GM12865 (cell line): ENCODE measurements around the gene CROCC.
"Not testable (repeated sequence)": the region's sequence is repeated elsewhere in the genome, so short reads cannot be mapped to it uniquely, and the experiment has no call there.

Experiments
- DNase-seq: peaks from one replicate; pipeline ENCODE4 v3.0.0; 2010; ENCODE audit warnings: low read depth
- H3K4me3 ChIP-seq: 2 replicates; pipeline ENCODE4 v1.5.1; 2011; ENCODE audit warnings: mild to moderate bottlenecking, low read depth, low read length, control low read depth
- TF ChIP-seq, protein P1 (sequence below): IDR thresholded peaks from 2 replicates; pipeline ENCODE4 v1.5.1; 2011; ENCODE audit warnings: low read length, control low read depth, low read depth, inconsistent platforms; ENCODE audit not compliant: insufficient read depth; ENCODE audit errors: missing control alignments

The CROCC gene

DNA sequence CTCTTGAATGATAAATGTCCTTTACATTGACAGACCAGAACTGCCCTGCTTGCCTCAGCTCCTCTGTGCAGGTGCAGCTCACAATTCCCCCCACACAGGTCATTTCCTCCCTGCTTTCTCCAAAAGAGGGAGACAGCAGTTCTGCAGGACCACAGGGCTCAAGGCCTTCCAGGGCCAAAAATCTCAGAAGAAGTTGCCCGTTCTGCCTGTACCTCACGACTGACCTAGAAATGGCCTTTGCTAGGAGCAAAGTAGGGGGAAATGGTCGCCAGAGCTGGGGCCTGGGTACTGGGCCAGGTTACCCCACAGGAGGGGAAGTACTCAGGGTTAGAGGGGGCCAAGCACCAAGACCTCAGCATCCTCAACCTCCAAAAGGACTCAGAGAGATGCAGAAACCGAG, 14.9 kb upstream of the CROCC start:
- no peak for DNase-seq
- H3K4me3 ChIP-seq: no peak overlapping the region
- TF ChIP-seq, protein P1, sequence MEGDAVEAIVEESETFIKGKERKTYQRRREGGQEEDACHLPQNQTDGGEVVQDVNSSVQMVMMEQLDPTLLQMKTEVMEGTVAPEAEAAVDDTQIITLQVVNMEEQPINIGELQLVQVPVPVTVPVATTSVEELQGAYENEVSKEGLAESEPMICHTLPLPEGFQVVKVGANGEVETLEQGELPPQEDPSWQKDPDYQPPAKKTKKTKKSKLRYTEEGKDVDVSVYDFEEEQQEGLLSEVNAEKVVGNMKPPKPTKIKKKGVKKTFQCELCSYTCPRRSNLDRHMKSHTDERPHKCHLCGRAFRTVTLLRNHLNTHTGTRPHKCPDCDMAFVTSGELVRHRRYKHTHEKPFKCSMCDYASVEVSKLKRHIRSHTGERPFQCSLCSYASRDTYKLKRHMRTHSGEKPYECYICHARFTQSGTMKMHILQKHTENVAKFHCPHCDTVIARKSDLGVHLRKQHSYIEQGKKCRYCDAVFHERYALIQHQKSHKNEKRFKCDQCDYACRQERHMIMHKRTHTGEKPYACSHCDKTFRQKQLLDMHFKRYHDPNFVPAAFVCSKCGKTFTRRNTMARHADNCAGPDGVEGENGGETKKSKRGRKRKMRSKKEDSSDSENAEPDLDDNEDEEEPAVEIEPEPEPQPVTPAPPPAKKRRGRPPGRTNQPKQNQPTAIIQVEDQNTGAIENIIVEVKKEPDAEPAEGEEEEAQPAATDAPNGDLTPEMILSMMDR: no peak

DNA sequence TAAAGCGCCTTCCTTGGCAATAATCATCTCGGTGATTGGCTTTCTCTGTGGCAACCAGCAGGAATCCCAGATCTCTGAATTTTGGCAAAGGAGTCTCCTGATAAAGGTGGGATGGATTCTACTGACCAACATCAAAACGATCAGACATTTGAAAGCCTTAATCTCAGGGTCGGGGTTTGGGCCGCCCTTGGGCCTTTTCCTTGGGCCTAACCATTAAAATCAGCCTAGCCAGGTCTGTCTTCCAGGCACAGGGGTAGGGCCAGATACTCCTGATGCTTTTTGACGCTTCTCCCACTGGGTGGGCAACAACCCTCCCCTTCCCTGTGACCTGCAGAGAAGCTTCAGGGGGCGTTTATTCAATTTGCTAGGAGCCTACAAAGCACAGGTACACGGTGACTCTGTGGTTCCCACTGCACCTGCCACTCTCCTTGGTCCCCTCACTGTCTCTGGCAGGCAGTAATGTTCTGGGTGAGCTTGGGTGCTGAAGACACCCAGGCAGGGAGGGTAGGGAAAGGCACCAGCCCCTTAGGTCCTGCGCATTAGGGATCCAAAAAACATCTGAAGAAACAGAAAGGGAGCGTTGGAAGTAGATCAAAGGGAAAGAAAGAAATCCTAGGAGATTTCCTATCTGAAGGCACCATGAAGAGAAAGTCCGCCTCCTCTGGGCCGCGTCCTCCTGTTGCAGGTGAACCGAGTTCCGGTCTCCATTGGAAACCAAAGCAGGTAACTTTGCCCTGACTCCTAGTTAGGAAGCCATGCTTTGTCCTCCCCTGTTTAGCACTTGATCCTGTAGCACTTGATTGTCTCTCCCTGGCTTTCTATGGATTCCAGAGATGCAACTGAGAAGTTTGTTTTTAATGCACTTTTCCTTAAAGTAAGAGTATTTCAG, 13.6 kb upstream of the CROCC start:
- TF ChIP-seq, protein P1: no peak
- no peak for DNase-seq
- no peak overlapping the region for H3K4me3 ChIP-seq

DNA sequence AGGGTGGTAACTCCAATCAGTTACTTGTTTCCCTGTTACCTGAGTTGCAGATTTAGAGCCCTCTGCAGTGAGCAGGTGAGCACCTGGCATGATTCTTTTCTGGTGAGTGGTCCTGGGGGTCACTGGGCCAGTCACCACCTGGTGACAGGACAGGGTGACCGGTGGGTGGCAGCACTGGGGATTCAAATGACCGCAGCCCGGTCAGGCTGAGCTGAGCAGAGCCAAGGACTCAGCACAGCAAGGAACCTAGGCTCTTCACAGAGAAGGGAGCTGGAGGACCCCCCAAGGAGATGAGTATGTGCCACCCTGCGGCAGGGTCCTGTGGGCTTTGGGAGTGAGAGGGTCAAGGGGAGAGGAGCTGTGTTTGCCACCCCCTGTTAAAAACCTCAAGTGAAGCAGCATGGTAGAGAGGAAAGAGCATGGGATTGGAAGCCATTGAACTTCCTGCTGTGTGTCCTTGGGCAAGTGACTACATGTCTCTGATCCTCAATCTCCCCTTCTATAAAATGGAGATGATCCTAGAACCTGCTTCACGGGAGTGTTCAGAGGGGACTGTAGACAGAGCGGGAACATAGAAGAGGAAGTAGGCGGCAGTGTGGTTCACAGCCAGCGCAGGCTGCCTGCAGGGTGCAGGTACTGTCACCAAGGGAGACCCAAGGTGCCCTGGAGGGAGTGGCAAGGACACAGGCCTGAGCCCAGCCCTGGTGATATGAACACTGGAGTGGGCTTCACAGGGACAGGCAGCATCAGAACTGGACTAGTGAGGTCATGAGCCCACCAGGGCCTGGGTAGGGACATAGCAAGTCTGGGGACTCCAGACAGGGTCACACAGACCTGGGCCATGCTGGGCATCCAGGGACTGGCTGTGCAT, 9.6 kb upstream of the CROCC start:
- not testable (repeated sequence) for H3K4me3 ChIP-seq, DNase-seq

DNA sequence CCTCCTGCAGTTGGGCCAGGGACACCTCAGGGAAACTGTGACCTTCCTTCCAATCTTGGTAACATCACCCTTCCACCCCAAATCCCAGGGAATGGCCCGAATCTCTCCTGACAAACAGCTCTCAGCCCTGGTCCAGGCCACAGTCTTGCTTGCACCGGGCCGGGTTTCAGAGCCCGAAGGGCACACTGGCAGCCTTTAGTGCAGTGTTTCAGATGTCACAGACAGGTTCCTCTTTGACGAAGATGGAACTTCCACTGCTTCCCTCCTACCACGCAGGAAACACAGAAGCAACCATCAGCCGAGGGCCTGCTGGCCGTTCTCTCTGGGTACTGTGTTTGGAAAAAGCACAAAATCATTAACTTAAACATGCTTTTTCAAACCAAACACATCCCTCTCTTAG, 9.0 kb upstream of the CROCC start:
- not testable (repeated sequence) for DNase-seq, H3K4me3 ChIP-seq

DNA sequence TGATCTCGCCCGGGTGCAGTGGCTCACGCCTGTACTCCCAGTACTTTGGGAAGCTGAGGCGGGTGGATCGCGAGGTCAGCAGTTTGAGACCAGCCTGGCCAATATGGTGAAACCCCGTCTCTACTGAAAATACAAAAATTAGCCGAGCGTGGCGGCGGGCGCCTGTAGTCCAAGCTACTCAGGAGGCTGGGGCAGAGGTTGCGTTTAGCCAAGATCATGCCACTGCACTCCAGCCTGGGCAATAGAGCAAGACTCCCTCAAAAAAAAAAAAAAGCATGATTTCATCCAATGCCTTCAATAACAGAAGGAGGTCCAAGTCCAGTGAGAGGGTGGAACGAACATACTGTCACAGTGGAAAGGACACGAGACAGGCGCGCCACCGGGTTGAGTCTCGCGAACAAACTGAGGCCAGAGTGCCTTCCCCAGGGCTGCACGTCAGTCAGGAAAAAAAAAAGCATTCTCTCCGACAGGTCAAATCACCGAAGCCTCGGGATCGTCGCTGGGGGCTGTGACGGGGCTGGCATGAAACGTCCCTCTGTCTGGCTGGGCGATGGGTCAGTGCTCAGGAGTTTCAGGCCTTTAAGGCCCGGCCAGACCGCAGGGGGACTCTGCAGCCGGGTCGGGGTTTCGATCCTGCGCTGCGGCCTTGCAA, 8.4 kb upstream of the CROCC start:
- peak overlapping the region; percentile 66 for H3K4me3 ChIP-seq
- no peak for DNase-seq
- TF ChIP-seq, protein P1: no peak

DNA sequence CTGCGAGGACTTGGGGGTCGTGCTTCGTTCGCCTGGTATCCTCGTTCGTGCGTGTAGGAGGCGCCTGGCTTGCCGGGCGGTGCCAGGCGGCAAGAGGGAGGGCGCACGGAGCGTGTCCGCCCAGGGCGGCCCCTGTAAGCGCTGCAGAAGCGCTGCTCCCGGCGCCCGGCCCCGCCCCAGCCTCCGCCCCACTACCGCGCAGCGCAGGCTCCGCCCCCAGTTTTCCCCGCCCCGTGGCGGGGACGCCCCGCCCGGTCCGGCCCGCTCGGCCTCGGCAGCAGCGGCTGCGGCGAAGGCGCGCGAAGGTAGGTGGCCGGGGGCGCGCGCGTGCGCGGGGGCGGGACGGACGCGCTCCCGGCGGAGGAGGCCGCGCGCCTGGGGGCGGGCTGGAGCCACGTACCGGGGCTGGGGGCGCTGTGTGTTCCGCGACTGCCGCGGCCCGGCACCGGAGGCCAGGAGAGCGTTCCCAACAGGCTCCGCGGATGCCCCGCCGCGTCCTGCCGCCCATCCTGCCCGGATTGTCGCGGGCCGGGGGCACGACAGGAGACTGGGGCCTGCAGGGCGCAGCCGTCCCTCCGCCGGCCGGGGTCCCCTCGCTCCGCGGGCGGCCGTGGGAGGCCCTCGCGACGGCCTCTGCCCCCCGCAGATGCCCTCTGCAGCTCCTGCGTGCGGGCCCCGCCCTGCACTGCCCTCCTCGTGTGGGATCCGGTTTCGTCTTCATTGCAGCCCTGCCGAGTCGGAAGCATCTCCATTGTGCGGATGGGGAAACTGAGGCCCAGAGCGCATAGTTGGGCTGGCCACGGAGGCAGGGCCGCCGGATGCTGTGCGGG, 7.7 kb upstream of the CROCC start:
- DNase-seq: peak; percentile 90
- TF ChIP-seq, protein P1: peak; percentile 2
- H3K4me3 ChIP-seq: peak overlapping the region; percentile 66

DNA sequence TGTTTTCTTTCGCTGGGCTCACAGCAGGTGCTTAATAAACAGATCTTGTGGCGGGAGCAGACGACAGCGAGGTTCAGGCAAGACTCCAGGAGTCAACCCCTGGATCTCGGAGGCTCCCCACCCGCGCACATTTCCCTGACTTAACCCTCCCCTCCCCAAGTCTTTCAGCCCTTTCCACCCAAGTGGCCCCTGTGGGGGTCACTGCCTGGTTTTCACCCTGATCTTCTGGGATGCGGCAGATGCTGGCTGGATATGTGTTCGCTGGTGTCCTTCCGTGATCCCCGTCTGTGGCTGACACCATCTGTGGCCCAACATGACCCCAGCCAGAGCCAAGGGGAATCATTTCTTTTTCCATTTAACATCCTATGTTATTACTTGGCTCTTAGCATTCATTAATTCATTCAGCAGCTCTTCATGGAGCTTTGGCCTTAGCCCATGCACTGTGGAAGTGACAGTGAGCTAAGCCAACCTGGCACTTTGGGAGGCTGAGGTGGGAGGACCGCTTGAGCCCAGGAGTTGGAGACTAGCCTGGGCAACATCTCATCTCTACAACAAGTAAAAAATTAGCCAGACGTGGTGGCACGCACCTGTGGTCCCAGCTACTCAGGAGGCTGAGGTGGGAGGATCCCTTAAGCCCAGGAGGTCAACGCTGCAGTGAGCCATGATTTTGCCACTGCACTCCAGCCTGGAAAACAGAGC, 6.7 kb upstream of the CROCC start:
- not testable (repeated sequence) for DNase-seq, H3K4me3 ChIP-seq
